Naive thymus-derived CD4-positive, alpha-beta T cell (primary cell): ENCODE measurements around the gene LRP10. TPM values are rescaled to one million over a fixed set of nuclear protein-coding genes. Genes with fewer than 3 reads are reported as not detected.
"Not testable (repeated sequence)": the region's sequence is repeated elsewhere in the genome, so short reads cannot be mapped to it uniquely, and the experiment has no call there.

Source experiments
- ATAC-seq: fragments of 150-1000 bp; cut with Tn5 transposase; 2 replicates; pipeline ENCODE4 v1.10.0; 2021; ENCODE audit warnings: mild to moderate bottlenecking, moderate library complexity
- CTCF ChIA-PET: fragments of 350-600 bp; sonication (Branson Sonifier 250); formaldehyde crosslinking; loops from one replicate; lab custom pipeline; 2021; ENCODE audit warnings: antibody characterized with exemption; lab: Charles Lee
- POLR2A ChIA-PET: fragments of 350-600 bp; sonication (Branson Sonifier 250); formaldehyde crosslinking; loops from one replicate; lab custom pipeline; 2021; ENCODE audit warnings: antibody characterized with exemption, inconsistent platforms; lab: Charles Lee
- DNase-seq, 9 donors: peaks; one replicate each; pipeline versions ENCODE4 v3.0.0 to v3.0.0-alpha.2; 2020 to 2022; ENCODE audit warnings: mixed read lengths in 1 of 9
- H3K27ac ChIP-seq: one replicate; pipeline ENCODE4 v1.7.0; 2013; ENCODE audit warnings: mild to moderate bottlenecking, low read depth, low read length, moderate library complexity
- H3K27me3 ChIP-seq, 2 donors: one replicate each; pipeline ENCODE4 v1.7.0; 2013; ENCODE audit warnings: low read length in 2 of 2, mild to moderate bottlenecking in 2 of 2, moderate library complexity in 2 of 2; ENCODE audit not compliant: control insufficient read depth in 2 of 2, insufficient read depth in 2 of 2
- H3K36me3 ChIP-seq, 3 experiments: 1 replicate in 2 of 3; 2 replicates in 1 of 3; pipeline ENCODE4 v1.7.0; 2013; ENCODE audit warnings: low read length in 3 of 3, mild to moderate bottlenecking in 3 of 3, moderate library complexity in 1 of 3; ENCODE audit not compliant: insufficient read depth in 3 of 3, control insufficient read depth in 2 of 3
- H3K4me1 ChIP-seq, 2 donors: one replicate each; pipeline ENCODE4 v1.7.0; 2013; ENCODE audit warnings: low read length in 2 of 2, mild to moderate bottlenecking in 2 of 2, moderate library complexity in 1 of 2; ENCODE audit not compliant: control insufficient read depth in 2 of 2, insufficient read depth in 2 of 2
- H3K4me3 ChIP-seq: 2 replicates; pipeline ENCODE4 v1.7.0; 2013; ENCODE audit warnings: mild to moderate bottlenecking, low read length
- H3K9me3 ChIP-seq, 3 experiments: 1 replicate in 2 of 3; 2 replicates in 1 of 3; pipeline ENCODE4 v1.7.0; 2013; ENCODE audit warnings: low read length in 3 of 3; ENCODE audit not compliant: control insufficient read depth in 2 of 3
- H3K27ac Mint-ChIP-seq, 9 donors: one replicate each; pipeline ENCODE4 v1.8.0; 2020 to 2022; ENCODE audit warnings: mixed read lengths in 9 of 9, mild to moderate bottlenecking in 8 of 9, moderate library complexity in 5 of 9, inconsistent platforms in 2 of 9
- H3K27me3 Mint-ChIP-seq, 5 donors: one replicate each; pipeline ENCODE4 v1.8.0; 2021 to 2022; ENCODE audit warnings: mixed read lengths in 5 of 5, mild to moderate bottlenecking in 1 of 5
- H3K36me3 Mint-ChIP-seq, 5 donors: one replicate each; pipeline ENCODE4 v1.8.0; 2020 to 2022; ENCODE audit warnings: mixed read lengths in 5 of 5, mild to moderate bottlenecking in 3 of 5, inconsistent platforms in 1 of 5
- H3K4me1 Mint-ChIP-seq, 7 donors: one replicate each; pipeline ENCODE4 v1.8.0; 2020 to 2022; ENCODE audit warnings: mixed read lengths in 7 of 7, mild to moderate bottlenecking in 3 of 7, inconsistent platforms in 1 of 7
- H3K4me3 Mint-ChIP-seq, 10 donors: one replicate each; pipeline ENCODE4 v1.8.0; 2020 to 2022; ENCODE audit warnings: mild to moderate bottlenecking in 10 of 10, mixed read lengths in 10 of 10, moderate library complexity in 6 of 10, inconsistent platforms in 2 of 10
- H3K9me3 Mint-ChIP-seq, 11 donors: one replicate each; pipeline ENCODE4 v1.8.0; 2020 to 2022; ENCODE audit warnings: mixed read lengths in 11 of 11, mild to moderate bottlenecking in 4 of 11, inconsistent platforms in 1 of 11, moderate library complexity in 1 of 11
- intact Hi-C, 2 donors: fragments of 100-400 bp; cut with micrococcal nuclease; formaldehyde crosslinking; loops; one replicate each; pipeline ENCODE4 v1.15.1; 2023
- polyA plus RNA-seq, 2 donors: library from polyadenylated mRNA; unstranded; fragments of 300-500 nt; fragmentation: Illumina TruSeq; gene quantifications; one replicate each; pipeline ENCODE4 v1.2.3, GENCODE V29; 2021
- total RNA-seq, 6 experiments: library from RNA in 5 of 6; stranded (reverse) in 5 of 6; gene quantifications; 1 replicate in 5 of 6; 2 replicates in 1 of 6; pipeline ENCODE4 v1.2.3 and lab custom pipeline; 2021 to 2026

The LRP10 gene
- total and polyA plus RNA-seq, 7 experiments from 2014 or later = 55.5 to 103 (median 72.3) TPM

DNA sequence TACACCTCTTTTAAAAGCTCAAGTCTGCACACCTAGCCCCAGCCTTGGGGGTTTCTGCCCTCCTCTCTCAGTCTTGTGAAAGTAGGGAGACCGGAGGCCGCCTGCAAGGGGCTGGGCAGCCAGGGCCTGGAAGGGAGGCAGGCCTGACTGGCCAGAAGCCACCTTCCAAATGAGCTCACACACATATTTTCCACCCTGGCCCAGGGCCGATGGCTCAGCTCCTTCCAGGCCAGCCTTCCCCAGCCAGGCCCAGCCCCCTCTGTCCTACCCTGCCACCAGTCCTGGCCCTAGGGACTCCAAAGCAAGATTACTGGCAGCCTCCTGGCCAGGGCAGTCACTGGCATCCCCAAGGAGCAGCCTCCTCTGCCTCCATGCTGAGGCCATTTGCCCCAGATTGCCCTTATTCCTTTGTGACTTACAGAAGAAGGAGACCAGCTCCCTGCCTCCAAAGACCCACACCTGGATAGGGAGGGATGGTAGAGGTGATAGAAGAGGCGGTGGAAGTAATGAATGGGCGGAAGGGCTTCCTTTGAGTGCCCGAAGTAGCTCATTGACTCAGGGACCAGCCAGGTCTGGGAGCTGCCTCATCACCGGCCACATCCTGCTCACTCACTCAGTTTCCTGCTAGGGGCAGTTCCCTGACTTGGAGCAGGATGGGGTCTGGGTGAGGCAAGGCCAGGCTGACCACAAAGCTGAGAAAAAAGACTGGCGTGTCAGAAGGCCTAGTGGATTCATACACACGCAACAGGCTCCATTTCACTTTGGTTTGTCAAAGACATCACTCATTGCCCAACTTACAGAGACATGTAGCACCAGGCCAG lies 20.4 kb upstream of the LRP10 start:
- ATAC-seq (peak; percentile 22), DNase-seq (no peak)
- Histone ChIP-seq H3K9me3 (no peaks in the 10 kb centered on the region), H3K27me3 (no peaks in the 10 kb centered on the region), H3K27ac (no peak overlapping the region), H3K4me3 (no peak overlapping the region), H3K4me1 (no peaks in the 10 kb centered on the region), H3K36me3 (no peaks in the 10 kb centered on the region)
- intact Hi-C loops = loop anchor here (5.0 to 10.0 kb wide), 3 partner anchors 264 to 986 kb away; partner anchors contain the start of gene DAD1 (in 1 of the 2)
- Mint-ChIP-seq H3K27me3 (peaks cover 0 to 13% (median 10%) of the 10 kb centered on the region in 5 donors), H3K27ac (peak overlapping the region in 2 of 9 donors; percentile 51 to 72), H3K4me3 (no peak overlapping the region), H3K4me1 (peaks cover 5 to 25% (median 7%) of the 10 kb centered on the region in 7 donors), H3K9me3 (no peaks in the 10 kb centered on the region), H3K36me3 (peaks cover 0 to under 1% (median 0%) of the 10 kb centered on the region in 5 donors)
- ChIA-PET POLR2A (interaction anchor here (0.5 to 1.3 kb wide), 3 partner anchors 18 to 62 kb away, joined by 3 to 5 read pairs (median 3); no protein-coding TSS in a partner anchor), CTCF (interaction anchor here (0.5 to 10.8 kb wide), 12 partner anchors 9 to 292 kb away, joined by 3 to 143 read pairs (median 5); partner anchors contain the start of gene MMP14)

DNA sequence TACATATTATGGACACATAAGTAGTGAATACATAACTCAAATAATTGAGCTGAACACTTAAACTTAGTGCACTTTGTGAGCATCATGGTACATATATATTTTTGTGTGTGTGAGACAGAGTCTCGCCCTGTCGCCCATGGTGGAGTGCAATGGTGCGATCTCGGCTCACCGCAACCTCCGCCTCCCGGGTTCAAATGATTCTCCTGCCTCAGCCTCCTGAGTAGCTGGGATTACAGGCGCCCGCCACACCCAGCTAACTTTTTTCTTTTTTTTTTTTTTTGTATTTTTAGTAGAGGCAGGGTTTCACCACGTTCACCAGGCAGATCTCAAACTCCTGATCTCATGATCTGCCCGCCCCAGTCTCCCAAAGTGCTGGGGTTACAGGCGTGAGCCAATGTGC lies 19.4 kb upstream of the LRP10 start:
- Mint-ChIP-seq H3K27me3 (peaks cover 0 to 12% (median 9%) of the 10 kb centered on the region in 5 donors), H3K4me1 (peaks cover 5 to 27% (median 12%) of the 10 kb centered on the region in 7 donors)
- H3K36me3 Mint-ChIP-seq, H3K4me3 Mint-ChIP-seq, ATAC-seq, DNase-seq, H3K27me3 ChIP-seq, H3K27ac Mint-ChIP-seq, H3K4me1 ChIP-seq, H3K4me3 ChIP-seq, H3K27ac ChIP-seq, H3K9me3 ChIP-seq, H3K36me3 ChIP-seq, H3K9me3 Mint-ChIP-seq: not testable (repeated sequence)
- POLR2A ChIA-PET = interaction anchor here (0.6 to 1.7 kb wide), 2 partner anchors 29 to 275 kb away, joined by 4 to 6 read pairs; no protein-coding TSS in a partner anchor
- intact Hi-C loops = loop anchor here (2.0 to 10.0 kb wide), 5 partner anchors 19 to 987 kb away; partner anchors contain the start of genes LRP10 (in 2 of the 2) and DAD1 (in 1 of the 2)
- CTCF ChIA-PET = interaction anchor here (0.7 to 10.8 kb wide), 22 partner anchors 11 to 295 kb away, joined by 3 to 143 read pairs (median 6); partner anchors contain the start of genes MMP14, MRPL52 and REM2

DNA sequence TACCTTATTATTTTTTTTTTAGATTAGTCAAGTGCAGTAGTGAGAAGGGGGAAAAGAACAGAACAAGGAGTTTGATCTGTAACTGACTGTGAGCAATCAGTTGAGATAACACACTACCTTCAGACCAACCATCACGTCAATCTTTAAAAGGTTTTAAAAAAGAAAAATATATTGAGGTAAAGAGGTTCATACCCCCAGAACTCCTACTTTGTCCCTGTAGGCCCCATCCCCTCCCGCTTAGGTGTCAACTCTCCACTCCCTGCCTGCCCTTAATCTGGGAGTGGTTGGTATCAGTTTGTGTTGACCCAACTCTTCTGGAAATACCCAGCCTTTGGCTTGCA lies 19.0 kb upstream of the LRP10 start:
- H3K4me3 Mint-ChIP-seq = peak overlapping the region in 2 of 10 donors; percentile 83 to 88
- Histone ChIP-seq H3K4me3 (no peak overlapping the region), H3K36me3 (no peaks in the 10 kb centered on the region), H3K4me1 (no peaks in the 10 kb centered on the region), H3K9me3 (no peaks in the 10 kb centered on the region), H3K27ac (no peak overlapping the region), H3K27me3 (no peaks in the 10 kb centered on the region)
- peaks cover 5 to 27% (median 15%) of the 10 kb centered on the region in 7 donors for H3K4me1 Mint-ChIP-seq
- H3K9me3 Mint-ChIP-seq = peaks cover 0 to 2% (median 0%) of the 10 kb centered on the region in 11 donors
- POLR2A ChIA-PET = interaction anchor here (1.7 kb wide), 1 partner anchor 29 kb away, joined by 6 read pairs; no protein-coding TSS in a partner anchor
- no peak for ATAC-seq
- peak overlapping the region in 5 of 9 donors; percentile 9 to 85 (median 80) for H3K27ac Mint-ChIP-seq
- intact Hi-C loops = loop anchor here (2.0 to 10.0 kb wide), 5 partner anchors 18 to 988 kb away; partner anchors contain the start of genes LRP10 (in 2 of the 2) and DAD1 (in 1 of the 2)
- H3K27me3 Mint-ChIP-seq = peaks cover 0 to 15% (median 9%) of the 10 kb centered on the region in 5 donors
- peaks cover 0 to 2% (median 0%) of the 10 kb centered on the region in 5 donors for H3K36me3 Mint-ChIP-seq
- CTCF ChIA-PET = interaction anchor here (0.7 to 10.8 kb wide), 22 partner anchors 10 to 296 kb away, joined by 3 to 143 read pairs (median 4); partner anchors contain the start of genes MRPL52 and REM2
- no peak for DNase-seq

DNA sequence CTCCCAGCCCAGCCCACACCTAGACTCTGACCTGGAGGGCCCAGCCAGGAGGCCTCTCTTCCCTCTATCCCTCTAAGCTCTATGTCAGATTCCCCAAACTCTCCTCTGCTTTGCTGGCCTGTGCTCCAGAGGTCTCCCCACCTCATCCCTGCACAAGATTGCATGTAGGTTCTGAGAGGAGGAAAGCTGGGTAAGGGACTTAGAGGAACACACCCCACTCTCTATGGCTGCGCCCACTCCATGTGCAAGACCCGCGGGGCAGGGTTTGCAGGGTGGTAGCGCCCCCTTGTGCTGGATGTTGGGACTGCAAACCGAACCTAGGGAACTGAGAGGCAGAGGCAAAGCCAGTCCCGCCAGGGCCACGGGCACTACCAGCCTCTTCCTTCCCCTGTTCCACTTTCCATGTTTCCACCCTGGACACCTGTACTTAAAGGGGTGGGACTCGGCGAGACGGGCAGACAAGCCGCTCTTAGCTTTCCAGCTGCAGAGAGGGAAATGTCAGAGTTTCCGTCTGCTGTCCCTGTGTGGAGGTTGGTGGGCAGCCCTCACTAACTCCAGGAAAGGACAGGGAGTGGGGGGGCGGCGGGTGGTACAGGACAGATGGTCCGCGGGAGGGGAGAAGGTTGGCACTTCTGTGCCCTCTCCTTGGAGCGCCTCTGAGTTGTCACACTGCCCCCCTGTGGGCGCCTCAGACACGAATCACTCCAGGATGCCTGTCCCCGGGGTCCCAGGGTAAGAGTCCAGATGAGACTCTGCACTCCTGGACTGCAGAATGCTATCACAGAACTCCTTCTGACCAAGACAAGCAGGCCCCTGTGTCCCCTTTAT lies 18.4 kb upstream of the LRP10 start:
- POLR2A ChIA-PET = interaction anchor here (1.0 to 1.7 kb wide), 2 partner anchors 30 to 283 kb away, joined by 3 to 6 read pairs; no protein-coding TSS in a partner anchor
- peak overlapping the region; percentile 81 to 89 (median 86) for H3K4me3 Mint-ChIP-seq
- peak; percentile 96 for ATAC-seq
- H3K27ac Mint-ChIP-seq = peak overlapping the region in 7 of 9 donors; percentile 71 to 85 (median 81)
- Histone ChIP-seq H3K4me1 (peaks cover 3% of the 10 kb centered on the region in 2 donors), H3K27me3 (no peaks in the 10 kb centered on the region), H3K4me3 (peak overlapping the region; percentile 74), H3K36me3 (no peaks in the 10 kb centered on the region), H3K27ac (peak overlapping the region; percentile 72), H3K9me3 (no peaks in the 10 kb centered on the region)
- peak; percentile 75 to 94 (median 87) for DNase-seq
- H3K4me1 Mint-ChIP-seq = peaks cover 8 to 30% (median 21%) of the 10 kb centered on the region in 7 donors
- peaks cover 0 to 2% (median 0%) of the 10 kb centered on the region in 11 donors for H3K9me3 Mint-ChIP-seq
- CTCF ChIA-PET = interaction anchor here (0.6 to 10.8 kb wide), 30 partner anchors 10 to 934 kb away, joined by 3 to 143 read pairs (median 4); partner anchors contain the start of genes HAUS4, MRPL52 and REM2
- peaks cover 0 to 2% (median 0%) of the 10 kb centered on the region in 5 donors for H3K36me3 Mint-ChIP-seq
- peaks cover 0 to 19% (median 6%) of the 10 kb centered on the region in 5 donors for H3K27me3 Mint-ChIP-seq
- intact Hi-C loops = loop anchor here (1.0 to 10.0 kb wide), 13 partner anchors 16 to 988 kb away; partner anchors contain the start of genes LRP10 (in 2 of the 2), DAD1 (in 1 of the 2) and OXA1L (in 1 of the 2)

DNA sequence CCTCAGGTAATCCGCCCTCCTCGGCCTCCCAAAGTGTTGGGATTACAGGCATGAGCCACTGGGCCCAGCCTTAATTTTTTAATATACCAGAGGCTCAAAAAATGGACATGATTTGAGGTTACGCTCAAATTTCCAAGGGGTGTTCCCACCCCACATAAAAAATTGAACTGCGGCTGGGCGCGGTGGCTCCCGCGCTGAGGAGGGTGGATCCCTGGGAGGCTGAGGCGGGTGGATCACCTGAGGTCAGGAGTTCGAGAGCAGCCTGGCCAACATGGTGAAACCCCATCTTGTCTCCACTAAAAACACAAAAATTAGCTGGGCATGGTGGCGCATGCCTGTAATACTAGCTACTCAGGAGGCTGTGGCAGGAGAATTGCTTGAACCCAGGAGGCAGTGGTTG lies 17.2 kb upstream of the LRP10 start:
- not testable (repeated sequence) for H3K9me3 ChIP-seq, H3K9me3 Mint-ChIP-seq, H3K27ac ChIP-seq, H3K4me3 Mint-ChIP-seq, H3K36me3 Mint-ChIP-seq, ATAC-seq, H3K27ac Mint-ChIP-seq, H3K36me3 ChIP-seq, H3K4me3 ChIP-seq, H3K27me3 ChIP-seq, DNase-seq
- Mint-ChIP-seq H3K4me1 (peaks cover 8 to 39% (median 30%) of the 10 kb centered on the region in 7 donors), H3K27me3 (peaks cover 0 to 22% (median 0%) of the 10 kb centered on the region in 5 donors)
- ChIA-PET POLR2A (interaction anchor here (1.0 to 1.6 kb wide), 5 partner anchors 17 to 284 kb away, joined by 3 to 8 read pairs (median 4); no protein-coding TSS in a partner anchor), CTCF (interaction anchor here (0.5 to 10.8 kb wide), 27 partner anchors 12 to 1212 kb away, joined by 3 to 143 read pairs (median 5); partner anchors contain the start of genes HAUS4, LRP10, MRPL52 and OR6J1)
- intact Hi-C loops = loop anchor here (5.0 to 10.0 kb wide), 3 partner anchors 267 to 989 kb away; partner anchors contain the start of gene DAD1 (in 1 of the 2)
- peaks cover 13 to 14% of the 10 kb centered on the region in 2 donors for H3K4me1 ChIP-seq
